Inflammatory macrophage treated with lipopolysaccharide for 4 hours (primary cell): ENCODE results near the gene L1TD1.
A peak's percentile ranks its signal among the peaks of the same experiment; 100 is the strongest.
"Not testable (repeated sequence)": the region's sequence is repeated elsewhere in the genome, so short reads cannot be mapped to it uniquely, and the experiment has no call there.

Source experiments
- DNase-seq: peaks from one replicate; pipeline ENCODE4 v3.0.0-alpha.2; 2020

The L1TD1 gene, protein sequence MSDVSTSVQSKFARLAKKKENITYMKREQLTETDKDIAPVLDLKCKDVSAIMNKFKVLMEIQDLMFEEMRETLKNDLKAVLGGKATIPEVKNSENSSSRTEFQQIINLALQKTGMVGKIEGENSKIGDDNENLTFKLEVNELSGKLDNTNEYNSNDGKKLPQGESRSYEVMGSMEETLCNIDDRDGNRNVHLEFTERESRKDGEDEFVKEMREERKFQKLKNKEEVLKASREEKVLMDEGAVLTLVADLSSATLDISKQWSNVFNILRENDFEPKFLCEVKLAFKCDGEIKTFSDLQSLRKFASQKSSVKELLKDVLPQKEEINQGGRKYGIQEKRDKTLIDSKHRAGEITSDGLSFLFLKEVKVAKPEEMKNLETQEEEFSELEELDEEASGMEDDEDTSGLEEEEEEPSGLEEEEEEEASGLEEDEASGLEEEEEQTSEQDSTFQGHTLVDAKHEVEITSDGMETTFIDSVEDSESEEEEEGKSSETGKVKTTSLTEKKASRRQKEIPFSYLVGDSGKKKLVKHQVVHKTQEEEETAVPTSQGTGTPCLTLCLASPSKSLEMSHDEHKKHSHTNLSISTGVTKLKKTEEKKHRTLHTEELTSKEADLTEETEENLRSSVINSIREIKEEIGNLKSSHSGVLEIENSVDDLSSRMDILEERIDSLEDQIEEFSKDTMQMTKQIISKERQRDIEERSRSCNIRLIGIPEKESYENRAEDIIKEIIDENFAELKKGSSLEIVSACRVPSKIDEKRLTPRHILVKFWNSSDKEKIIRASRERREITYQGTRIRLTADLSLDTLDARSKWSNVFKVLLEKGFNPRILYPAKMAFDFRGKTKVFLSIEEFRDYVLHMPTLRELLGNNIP

DNA sequence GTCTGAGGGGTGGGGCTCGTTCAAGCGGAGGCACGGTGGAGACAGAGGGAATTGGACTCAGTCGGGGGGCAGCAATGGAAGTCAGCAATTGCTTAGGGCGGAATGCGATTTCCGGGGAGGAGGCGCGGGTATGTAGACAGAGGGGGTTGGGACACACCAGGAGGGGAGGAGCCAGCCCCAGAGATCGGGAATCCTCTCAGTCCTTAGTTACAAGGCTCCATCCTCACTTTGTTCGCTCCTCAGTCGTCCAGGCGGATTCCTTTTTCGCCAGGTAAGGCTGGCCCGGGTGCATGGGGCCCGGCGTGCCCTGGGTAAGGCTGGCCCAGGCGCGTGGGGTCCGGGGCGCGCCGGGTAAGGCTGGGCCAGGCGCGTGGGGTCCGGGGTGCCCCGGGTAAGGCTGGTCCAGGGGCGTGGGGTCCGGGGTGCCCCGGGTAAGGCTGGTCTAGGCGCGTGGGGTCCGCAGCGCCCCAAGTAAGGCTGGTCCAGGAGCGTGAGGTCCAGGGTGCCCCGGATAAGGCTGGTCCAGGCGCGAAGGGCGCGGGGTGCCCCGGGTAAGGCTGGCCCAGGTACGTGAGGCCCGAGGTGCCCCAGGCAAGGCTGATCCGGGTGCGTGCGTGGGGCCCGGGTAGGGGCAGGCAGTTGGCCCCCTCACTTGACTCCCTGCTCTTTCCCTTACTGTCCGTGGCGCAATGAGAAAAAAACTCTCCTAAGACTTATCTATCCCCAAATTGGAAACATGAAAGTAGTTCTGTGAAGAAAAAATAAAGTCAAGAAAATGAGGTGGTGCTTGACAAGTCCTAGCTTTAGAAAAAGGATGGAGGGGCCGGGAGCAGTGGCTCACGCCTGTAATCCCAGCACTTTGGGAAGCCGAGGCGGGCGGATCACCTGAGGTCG lies at the start of gene L1TD1:
Gene L1TD1, plus strand, starts transcription at position 199 of the 894 bp plus-strand sequence. CDS start 11,780 bp downstream, outside the sequence.
- DNase-seq = no peak

DNA sequence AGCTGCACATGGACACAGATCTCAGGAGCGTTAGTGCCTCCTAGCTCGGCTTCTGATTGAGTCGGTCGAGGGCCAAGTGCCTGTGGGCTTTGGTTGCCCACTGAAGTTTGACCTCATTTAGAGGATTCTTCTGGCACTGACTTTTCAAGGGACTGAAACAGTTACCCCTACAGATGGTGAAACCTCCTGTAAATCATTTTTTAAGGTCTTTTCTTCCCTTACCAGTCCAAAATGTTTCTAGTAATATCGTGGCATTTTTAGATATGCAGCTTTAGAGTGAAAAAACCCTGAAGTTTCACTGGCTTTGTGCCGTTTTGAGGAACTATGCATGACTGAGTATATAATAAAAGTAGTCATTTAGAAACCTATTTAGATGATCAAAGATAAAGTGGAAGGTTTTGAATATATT lies 34.7 kb upstream of the L1TD1 start:
- no peak for DNase-seq

DNA sequence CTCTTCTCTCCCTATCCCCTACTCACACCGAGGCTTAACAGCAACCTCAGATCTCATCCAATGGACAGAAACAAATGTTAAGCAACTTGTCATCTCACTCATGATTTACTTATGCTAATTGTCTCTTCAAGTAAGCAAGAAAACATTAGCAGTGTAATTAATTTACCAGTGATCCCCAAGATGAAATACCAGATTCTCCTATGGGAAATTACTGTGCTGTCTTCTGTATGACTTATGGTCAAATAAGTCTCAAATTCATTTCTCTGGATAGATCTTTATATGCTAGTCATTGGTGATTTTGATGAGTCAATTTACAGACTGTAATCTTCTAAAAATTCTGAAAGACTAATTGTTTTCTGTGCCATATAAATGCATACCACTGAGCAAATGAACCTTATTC lies 32.9 kb upstream of the L1TD1 start:
- no peak for DNase-seq

DNA sequence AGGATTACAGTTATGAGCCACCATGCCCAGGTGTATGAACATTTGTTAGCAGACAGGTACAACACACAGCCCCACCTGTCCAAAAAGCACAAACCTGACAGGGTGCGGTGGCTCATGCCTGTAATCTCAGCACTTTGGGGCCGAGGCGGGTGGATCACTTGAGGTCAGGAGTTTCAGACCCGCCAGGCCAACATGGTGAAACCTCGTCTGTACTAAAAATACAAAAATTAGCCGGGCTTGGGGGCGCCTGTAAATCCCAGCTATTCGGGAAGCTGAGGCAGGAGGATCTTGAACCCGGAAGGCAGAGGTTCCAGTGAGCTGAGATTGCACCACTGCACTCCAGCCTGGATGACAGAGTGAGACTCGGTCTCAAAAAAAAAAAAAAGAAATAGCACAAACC lies 24.3 kb upstream of the L1TD1 start:
- DNase-seq = not testable (repeated sequence)

DNA sequence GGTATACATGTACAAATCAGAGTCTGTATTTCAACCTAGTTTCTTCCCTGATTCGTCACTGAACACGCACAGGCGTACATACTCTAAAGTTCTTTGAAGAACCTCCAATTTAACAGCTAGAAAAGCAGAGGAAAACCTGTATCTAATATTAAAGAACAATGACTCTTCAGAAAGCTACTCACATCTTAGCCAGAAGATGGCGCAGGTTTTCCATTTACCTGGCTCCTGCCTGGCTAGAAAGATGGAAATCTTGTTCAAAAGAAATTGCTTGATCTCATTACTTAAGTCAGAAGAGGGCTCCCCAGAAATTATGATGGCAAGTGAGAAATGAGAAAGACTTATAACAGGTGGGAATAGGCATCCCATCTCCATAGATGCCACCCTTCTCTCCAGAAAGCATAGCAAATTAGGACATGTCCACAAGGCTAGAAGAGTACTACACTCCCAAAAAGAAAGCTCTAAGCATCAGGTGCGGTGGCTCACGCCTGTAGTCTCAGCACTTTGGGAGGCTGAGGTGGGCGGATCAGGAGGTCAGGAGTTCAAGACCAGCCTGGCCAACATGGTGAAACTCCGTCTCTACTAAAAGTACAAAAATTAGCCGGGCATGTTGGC lies 19.0 kb upstream of the L1TD1 start:
- peak; percentile 42 for DNase-seq

DNA sequence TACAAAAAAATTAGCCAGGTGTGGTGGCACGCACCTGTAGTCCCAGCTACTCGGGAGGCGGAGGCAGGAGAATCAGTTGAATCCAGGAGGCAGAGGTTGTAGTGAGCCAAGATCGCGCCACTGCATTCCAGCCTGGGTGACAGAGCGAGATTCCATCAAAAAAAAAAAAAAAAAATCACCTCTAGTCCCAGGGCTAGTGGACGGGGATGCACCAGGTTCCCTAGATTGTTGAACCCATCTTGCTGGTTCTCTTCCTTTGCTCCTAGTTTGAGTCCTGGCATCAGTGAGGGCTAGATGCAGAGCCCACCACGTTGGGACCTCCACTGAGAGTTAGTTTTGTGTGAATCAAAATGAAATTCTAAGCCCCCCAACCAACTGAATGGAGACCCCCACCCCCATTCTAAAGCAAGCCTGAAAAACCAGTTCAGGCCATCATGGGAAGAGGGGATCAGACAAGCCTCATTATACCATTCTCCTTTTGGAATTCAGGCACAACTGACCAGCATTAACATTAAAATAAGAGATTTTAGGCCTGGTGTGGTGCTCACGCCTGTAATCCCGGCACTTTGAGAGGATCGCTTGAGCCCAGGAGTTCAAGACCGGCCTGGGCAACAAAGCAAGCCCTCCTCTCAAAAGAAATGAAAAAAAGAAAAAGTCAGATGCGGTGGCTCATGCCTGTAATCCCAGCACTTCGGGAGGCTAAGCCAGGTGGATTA lies 17.9 kb upstream of the L1TD1 start:
- DNase-seq = no peak

DNA sequence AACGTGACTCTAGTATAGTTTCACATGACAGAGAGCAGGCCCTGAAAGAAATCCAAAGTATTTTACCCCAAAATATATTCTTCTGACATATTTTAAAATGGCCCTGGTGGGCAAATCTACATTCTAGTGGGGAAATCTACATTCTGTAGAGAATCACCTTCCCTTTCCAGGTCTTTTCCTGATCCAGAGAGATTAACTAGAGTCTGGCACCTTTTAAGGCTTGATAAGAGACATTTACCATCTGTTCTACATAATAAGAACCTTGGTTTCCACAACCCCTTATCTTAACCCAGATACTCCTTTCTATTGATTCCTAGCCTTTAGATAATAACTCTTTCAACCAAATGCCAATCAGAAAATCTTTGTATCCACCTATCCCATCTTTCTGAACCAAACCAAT lies 17.0 kb upstream of the L1TD1 start:
- no peak for DNase-seq

DNA sequence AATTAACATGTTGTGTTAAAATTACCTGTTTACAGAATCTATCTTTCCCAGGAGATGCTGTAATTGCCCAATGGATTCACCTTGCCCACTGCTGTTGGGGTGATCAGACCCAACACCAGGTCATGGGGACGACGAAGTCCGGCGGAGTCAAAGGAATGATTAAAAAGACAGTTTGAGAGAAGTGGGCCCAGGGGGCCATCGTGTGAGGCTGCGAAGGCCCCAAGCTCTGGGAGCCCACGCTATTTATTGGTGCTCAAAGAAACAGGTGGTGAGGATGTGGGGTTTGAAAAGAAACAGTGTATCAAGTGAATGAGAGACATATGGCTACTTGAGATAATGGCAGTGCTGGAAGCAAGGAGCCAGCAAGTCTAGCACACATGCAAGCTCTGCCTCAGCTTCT lies 16.3 kb upstream of the L1TD1 start:
- DNase-seq = no peak

DNA sequence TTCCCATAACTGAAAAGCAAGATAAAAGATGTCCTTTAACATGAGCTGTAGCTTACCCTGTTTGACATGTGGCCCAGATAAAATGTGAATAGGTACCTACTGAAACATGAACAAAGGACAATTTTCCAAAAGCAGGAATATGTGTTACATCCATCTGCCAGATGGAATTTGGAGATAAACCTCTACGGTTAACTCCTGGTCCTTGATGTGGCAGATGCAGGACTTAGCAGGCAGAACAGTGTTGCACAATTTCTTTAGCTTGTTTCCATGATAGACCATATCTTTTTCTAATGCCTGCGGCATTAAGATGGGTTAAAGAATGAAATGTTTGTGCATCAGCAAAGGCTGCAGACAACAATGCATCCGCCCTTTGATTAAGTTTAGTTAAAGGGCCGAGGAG lies 14.6 kb upstream of the L1TD1 start:
- not testable (repeated sequence) for DNase-seq

DNA sequence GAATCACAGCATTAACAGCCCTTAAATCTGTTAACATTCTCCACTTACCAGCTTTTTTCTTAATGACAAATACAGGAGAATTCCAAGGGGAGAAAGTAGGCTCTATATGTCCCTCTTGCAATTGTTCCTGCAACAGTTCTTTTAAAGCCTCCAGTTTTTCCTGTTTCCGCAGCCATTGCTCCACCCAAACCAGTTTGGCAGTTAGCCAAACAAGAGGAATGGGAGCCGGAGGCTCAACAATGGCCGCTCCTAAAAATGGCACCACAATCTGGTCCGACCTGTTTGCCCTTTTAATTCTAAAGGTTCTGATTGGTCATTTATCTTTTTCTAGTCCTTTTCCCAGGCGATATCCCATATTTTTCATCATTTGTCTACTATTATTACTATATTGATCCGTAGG lies 14.0 kb upstream of the L1TD1 start:
- no peak for DNase-seq

DNA sequence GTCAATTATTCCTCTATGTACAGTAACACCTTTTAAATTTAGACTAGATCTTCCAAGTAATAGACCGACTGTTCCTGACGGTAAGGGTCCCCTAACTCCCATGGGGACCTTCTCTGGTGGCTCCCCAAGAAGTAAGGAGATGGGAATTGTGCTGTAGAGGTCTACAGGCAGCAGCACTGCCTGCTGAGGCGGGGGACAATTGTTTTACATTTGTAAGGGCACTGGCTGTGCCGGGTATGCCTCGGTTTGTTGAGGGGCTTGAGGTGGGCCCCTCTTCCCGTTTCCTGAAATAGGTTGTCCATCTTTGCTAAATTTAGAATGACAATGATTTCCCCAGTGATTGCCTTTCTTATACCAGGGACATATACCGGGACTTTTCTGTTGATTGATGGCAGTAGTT lies 13.1 kb upstream of the L1TD1 start:
- DNase-seq = no peak

DNA sequence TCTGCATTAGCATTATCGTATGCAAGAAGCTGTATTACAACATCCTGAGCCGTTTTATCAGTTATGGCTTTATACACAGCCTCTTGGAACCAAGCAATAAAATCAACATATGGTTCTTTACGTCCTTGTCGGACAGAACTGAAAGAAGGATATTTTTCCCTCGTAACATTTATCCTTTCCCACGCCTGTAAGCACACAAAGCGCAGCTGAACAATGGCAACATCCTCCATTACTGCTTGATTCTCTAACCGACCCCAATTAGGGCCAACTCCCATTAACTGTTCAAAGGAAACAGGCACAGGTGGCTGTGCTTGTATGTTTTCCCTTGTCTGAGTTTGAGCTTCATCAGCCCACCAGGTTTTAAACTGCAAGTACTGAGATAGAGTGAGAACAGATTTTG lies 12.5 kb upstream of the L1TD1 start:
- not testable (repeated sequence) for DNase-seq

DNA sequence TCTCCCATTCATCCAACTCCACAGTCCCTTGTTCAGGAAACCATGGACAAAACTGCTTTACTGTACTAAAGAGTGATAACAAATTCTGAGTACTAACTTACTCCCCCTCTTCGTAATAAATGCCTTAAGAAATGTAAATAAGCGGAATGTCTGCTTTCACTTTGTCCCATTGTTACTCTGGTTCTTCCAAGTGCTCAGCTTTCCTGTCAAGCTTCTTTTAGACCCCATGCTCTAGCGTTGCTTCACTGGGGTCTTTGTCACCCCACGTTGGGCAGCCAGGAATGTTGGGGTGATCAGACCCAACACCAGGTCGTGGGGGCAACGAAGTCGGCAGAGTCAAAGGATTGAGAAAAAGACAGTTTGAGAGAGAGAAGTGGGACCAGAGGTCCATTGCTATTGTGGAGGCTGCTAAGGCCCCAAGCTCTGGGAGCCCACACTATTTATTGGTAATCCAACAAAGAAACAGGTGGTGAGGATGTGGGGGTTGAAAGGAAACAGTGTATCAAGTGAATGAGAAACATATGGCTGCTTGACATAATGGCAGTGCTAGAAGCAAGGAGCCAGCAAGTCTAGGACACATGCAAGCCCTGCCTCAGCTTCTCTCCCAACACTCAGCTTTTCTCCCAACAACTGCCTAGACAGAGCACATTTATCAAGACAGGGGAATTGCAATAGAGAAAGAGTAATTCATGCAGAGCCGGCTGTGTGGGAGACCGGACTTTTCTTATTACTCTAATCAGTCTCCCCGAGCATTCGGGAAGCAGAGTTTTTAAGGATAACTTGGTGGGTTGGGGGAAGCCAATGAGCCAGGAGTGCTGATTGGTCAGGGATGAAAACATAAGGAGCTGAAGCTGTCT lies 11.3 kb upstream of the L1TD1 start:
- DNase-seq = not testable (repeated sequence)

DNA sequence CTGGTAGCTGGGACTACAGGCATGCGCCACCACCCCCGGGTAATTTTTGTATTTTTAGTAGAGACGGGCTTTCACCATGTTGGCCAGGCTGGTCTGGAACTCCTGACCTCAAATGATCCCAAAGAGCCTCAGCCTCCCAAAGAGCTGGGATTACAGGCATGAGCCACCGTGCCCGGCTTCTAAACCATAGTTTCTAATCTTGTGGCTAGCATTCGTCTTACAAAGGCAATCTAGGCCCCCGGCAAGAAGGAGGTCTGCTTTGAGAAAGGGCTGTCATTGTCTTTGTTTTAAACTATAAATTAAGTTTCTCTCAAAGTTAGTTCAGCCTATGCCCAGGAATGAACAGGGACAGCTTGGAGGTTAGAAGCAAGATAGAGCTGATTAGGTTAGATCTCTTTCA lies 10.3 kb upstream of the L1TD1 start:
- DNase-seq = no peak

DNA sequence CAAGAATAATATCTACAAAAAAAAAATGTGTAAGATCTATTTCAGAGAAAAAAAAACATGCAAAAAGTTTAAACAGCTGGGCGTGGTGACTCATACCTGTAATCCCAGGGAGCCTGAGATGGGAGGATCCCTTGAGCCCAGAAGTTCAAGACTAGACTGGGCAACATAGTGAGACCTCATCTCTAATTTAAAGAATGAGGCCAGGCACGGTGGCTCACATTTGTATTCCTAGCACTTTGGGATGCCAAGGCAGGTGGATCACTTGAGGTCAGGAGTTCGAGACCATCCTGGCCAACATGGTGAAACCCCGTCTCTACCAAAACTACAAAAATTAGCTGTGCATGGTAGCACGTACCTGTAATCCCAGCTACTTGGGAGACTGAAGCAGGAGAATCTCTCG lies 9.4 kb upstream of the L1TD1 start:
- not testable (repeated sequence) for DNase-seq

DNA sequence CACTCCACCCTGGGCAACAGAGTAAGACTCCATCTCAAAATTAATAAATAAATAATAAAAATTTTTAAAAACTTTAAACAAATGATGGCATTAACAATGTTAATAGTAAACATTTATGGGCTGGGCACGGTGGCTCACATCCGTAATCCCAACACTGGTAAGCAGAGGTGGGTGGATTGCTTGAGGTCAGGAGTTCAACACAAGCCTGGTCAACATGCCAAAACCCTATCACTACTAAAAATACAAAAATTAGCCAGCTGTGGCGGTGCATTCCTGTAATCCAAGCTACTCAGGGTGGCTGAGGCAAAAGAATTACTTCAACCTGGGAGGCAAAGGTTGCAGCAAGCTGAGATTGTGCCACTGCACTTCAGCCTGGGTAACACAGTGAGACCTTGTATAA lies 9.0 kb upstream of the L1TD1 start:
- no peak for DNase-seq

DNA sequence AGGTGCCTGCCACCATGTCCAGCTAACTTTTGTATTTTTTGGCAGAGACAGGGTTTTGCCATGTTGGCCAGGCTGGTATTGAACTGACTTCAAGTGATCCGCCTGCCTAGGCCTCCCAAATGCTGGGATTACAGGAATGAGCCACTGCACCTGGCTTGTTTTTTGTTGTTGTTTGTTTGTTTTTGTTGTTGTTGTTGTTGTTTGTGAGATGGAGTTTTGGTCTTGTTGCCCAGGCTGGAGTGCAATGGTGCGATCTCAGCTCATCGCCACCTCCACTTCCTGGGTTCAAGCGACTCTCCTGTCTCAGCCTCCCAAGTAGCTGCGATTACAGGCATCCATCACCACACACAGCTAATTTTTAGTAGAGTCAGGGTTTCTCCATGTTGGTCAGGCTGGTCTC lies 7.1 kb upstream of the L1TD1 start:
- DNase-seq = no peak

DNA sequence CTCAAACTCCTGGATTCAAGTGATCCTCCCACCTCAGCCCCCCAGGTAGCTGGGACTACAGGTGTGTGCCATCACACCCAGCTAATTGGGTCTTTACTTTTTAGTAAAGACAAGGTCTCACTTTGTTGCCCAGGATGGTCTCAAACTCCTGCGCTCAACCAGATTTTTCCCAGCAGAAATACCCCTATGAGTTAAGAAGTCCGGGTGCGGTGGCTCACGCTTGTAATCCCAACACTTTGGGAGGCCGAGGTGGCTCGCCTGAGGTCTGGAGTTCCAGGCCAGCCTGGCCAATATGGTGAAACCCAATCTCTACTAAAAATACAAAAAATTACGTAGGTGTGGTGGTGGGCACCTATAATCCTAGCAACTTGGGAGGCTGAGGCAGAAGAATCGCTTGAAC lies 6.5 kb upstream of the L1TD1 start:
- DNase-seq = no peak

DNA sequence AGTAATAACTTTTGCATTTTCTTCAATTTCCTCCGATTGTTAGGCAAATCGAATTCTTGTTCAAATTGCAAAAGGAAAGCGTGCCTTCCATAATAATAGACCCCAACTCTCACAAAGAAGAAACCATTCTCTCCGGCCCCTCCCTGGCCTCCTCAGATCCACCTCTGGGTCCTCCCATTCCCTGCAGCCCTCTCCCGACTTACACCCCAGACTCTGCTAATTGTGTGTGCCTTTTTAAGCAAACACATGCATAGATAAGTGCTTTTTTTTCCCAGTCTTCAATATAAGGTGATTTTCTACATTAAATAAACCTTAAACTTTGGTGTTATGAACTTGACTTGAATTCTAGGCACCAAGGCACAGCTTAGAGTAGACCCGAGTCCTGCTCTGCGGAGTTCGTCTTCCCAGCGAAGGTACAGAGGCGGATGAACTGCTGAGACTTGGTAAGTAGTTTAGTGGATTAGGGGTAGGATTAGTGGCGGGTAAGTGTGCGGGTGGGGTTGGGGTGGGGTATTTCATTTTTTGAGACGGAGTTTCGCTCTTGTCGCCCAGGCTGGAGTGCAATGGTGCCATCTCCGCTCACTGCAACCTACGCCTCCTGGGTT lies 1.5 kb downstream of the L1TD1 start:
- no peak for DNase-seq

DNA sequence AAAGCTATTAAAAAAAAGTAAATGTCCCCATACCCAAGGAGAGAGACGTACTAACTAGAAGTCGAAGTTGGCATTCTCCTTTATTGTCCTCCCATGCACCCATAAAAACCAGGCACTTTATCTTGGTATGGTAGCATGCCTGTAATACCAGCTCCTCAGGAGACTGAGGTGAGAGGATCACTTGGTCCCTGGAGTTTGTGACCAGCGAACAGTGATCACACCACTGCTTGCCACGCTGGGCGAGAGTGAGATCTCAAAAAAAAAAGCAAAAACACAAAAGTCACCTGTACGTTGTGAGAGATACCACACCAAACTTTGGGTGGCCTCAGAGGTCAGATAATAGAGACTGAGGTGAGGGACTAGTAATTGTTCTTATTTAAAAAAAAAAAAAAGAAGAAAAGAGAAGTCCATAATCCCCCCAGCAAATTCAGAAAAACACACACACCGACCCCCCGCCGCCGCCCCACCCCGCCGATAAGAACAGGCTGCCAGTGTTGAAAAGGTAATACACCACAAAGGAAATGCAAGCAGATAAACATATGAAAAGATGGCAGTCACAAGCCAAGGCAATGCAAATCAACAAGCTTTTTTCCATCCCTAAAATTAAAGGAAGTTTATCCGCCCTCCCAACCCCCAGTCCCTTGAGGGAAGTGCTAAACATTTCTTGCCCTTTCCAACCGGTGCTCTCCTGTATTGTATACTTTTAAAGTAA lies 3.6 kb downstream of the L1TD1 start:
- DNase-seq = no peak
